ENCODE results near the gene SYNPO. TPM values are rescaled to one million over a fixed set of nuclear protein-coding genes. Genes with fewer than 3 reads are reported as not detected.

SYNPO gene
- total RNA-seq, 1 donor from 2014 or later = 0.41 TPM

DNA sequence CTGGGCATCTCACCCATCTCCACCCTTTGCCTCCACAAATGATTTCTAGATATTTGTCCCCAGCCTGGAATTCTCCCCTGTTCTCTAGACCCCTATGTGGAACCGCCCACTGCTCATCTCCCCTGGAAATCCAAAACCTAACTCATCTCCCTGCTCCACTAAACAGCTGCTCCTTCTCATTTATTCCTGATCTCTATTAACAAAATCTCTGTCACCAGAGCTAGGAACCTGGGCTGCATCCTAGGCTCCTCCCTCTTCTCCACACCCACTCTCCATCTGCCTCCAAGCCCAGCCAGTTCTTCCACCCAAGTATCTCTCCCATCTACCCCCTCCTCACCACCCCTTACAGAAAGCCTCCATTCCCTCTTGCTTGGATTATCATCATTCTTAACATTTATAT, 24.0 kb upstream of the SYNPO start:
- Histone ChIP-seq H3K79me2 (ENCODE audit: low read depth) (no peaks in the 10 kb centered on the region), H3K4me2 (no peak overlapping the region), H4K20me1 (ENCODE audit: low read depth) (no peaks in the 10 kb centered on the region), H3K9ac (no peak overlapping the region), H3K4me3 (no peak overlapping the region), H3F3A (ENCODE audit: low read depth) (peaks cover 5% of the 10 kb centered on the region), H3K27ac (no peak overlapping the region), H3K36me3 (no peaks in the 10 kb centered on the region), H3K4me1 (peaks cover 4% of the 10 kb centered on the region), H2AFZ (replicated peaks) (no peak overlapping the region), H3K27me3 (no peaks in the 10 kb centered on the region), H3K9me3 (ENCODE audit: low read depth) (no peaks in the 10 kb centered on the region)
- Mint-ChIP-seq H3K36me3 (no peaks in the 10 kb centered on the region), H3K27ac (no peak overlapping the region), H3K4me1 (peaks cover 57% of the 10 kb centered on the region), H3K4me3 (peak overlapping the region; percentile 9), H3K27me3 (ENCODE audit: insufficient read depth, low read depth) (peaks cover 13% of the 10 kb centered on the region), H3K9me3 (no peaks in the 10 kb centered on the region)
- TF ChIP-seq EZH2 (IDR thresholded peaks at IDR 0.05) = no peak
- TF ChIP-seq, protein P1, sequence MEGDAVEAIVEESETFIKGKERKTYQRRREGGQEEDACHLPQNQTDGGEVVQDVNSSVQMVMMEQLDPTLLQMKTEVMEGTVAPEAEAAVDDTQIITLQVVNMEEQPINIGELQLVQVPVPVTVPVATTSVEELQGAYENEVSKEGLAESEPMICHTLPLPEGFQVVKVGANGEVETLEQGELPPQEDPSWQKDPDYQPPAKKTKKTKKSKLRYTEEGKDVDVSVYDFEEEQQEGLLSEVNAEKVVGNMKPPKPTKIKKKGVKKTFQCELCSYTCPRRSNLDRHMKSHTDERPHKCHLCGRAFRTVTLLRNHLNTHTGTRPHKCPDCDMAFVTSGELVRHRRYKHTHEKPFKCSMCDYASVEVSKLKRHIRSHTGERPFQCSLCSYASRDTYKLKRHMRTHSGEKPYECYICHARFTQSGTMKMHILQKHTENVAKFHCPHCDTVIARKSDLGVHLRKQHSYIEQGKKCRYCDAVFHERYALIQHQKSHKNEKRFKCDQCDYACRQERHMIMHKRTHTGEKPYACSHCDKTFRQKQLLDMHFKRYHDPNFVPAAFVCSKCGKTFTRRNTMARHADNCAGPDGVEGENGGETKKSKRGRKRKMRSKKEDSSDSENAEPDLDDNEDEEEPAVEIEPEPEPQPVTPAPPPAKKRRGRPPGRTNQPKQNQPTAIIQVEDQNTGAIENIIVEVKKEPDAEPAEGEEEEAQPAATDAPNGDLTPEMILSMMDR (IDR thresholded peaks at IDR 0.05) = no peak
- TF ChIP-seq EZH2phosphoT487 (IDR thresholded peaks at IDR 0.05) = no peak
- no peak for DNase-seq (ENCODE audit: low spot score)

DNA sequence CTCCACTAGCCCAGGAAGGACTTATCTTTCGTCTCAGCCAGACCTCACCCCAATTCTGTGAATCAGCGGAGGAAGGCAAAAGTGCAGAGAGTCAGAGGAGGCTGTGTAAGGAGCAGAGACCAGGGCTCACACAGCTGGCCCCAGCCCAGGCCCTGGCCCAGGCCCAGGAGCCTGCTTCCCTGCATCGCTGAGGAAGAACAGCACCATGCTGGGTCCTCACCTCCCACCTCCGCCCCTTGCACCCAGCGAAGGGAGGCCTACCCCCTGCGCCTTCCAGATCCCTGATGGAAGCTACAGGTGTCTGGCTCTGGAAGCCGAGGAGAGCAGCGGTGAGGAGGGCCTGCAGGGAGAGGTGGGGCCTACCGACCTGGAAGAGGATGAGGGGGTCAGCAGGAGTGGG, 22.3 kb upstream of the SYNPO start:
- H2AFZ ChIP-seq (replicated peaks) = no peak overlapping the region
- H3K4me3 ChIP-seq = no peak overlapping the region
- no peak overlapping the region for H3K27ac ChIP-seq
- DNase-seq (ENCODE audit: low spot score) = no peak
- peaks cover 73% of the 10 kb centered on the region for H3K4me1 Mint-ChIP-seq
- peaks cover 5% of the 10 kb centered on the region for H3F3A ChIP-seq (ENCODE audit: low read depth)
- peaks cover 13% of the 10 kb centered on the region for H3K27me3 Mint-ChIP-seq (ENCODE audit: insufficient read depth, low read depth)
- H3K27ac Mint-ChIP-seq = no peak overlapping the region
- H3K9ac ChIP-seq = no peak overlapping the region
- H3K9me3 Mint-ChIP-seq = no peaks in the 10 kb centered on the region
- peaks cover 12% of the 10 kb centered on the region for H3K4me1 ChIP-seq
- no peak for TF ChIP-seq EZH2 (IDR thresholded peaks at IDR 0.05)
- TF ChIP-seq, protein P1 (IDR thresholded peaks at IDR 0.05) = no peak
- TF ChIP-seq EZH2phosphoT487 (IDR thresholded peaks at IDR 0.05) = no peak
- H3K9me3 ChIP-seq (ENCODE audit: low read depth) = no peaks in the 10 kb centered on the region
- no peaks in the 10 kb centered on the region for H4K20me1 ChIP-seq (ENCODE audit: low read depth)
- H3K79me2 ChIP-seq (ENCODE audit: low read depth) = no peaks in the 10 kb centered on the region
- no peaks in the 10 kb centered on the region for H3K36me3 Mint-ChIP-seq
- no peak overlapping the region for H3K4me3 Mint-ChIP-seq
- H3K4me2 ChIP-seq = no peak overlapping the region
- peaks cover 2% of the 10 kb centered on the region for H3K27me3 ChIP-seq
- H3K36me3 ChIP-seq = no peaks in the 10 kb centered on the region

DNA sequence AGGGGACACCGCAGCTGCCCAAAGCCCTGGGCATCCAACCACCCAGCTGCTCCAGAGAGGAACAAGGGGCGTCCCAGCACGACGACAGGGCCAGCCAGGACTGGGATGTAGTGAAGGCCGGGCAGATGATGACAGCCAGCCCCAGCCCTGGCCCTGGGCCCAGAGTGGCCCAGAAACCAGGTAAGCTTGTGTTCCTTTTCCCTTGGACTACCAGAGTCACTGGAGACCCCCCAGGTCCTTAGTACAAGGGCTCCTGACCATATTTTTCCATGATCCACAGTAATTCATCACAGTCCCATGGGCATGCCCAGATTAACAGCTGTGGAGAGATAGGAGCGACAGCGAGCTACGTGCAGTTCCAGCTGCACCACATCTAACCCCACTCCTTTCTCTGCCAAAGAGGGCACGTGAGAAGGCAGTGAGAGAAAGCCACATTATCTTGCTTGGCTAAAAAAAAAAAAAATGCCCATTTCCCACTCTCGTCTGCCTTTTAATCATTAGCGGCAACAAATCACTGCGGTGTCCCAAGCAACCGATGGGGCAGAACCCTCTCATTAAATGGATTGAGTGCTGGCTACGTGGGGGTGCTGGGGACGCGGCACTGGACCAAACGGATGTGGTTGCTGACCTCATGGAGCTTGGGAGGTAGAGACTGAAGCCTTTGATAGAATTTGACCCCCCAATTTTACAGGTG, 21.7 kb upstream of the SYNPO start:
- H3F3A ChIP-seq (ENCODE audit: low read depth) = peaks cover 5% of the 10 kb centered on the region
- H3K4me3 ChIP-seq = no peak overlapping the region
- Mint-ChIP-seq H3K9me3 (no peaks in the 10 kb centered on the region), H3K27ac (peak overlapping the region; percentile 39), H3K36me3 (no peaks in the 10 kb centered on the region), H3K4me3 (no peak overlapping the region), H3K27me3 (ENCODE audit: insufficient read depth, low read depth) (peaks cover 14% of the 10 kb centered on the region), H3K4me1 (peaks cover 75% of the 10 kb centered on the region)
- H3K9ac ChIP-seq = no peak overlapping the region
- TF ChIP-seq EZH2 (IDR thresholded peaks at IDR 0.05) (no peak), EZH2phosphoT487 (IDR thresholded peaks at IDR 0.05) (no peak)
- H3K36me3 ChIP-seq = no peaks in the 10 kb centered on the region
- H2AFZ ChIP-seq (replicated peaks) = no peak overlapping the region
- no peak for DNase-seq (ENCODE audit: low spot score)
- H3K4me2 ChIP-seq = no peak overlapping the region
- no peaks in the 10 kb centered on the region for H4K20me1 ChIP-seq (ENCODE audit: low read depth)
- peaks cover 7% of the 10 kb centered on the region for H3K27me3 ChIP-seq
- H3K27ac ChIP-seq = no peak overlapping the region
- no peaks in the 10 kb centered on the region for H3K79me2 ChIP-seq (ENCODE audit: low read depth)
- no peaks in the 10 kb centered on the region for H3K9me3 ChIP-seq (ENCODE audit: low read depth)
- H3K4me1 ChIP-seq = peaks cover 12% of the 10 kb centered on the region

Data from neural progenitor cell (in vitro differentiated cells).